ENCODE results near the gene B4GALNT1.

B4GALNT1 gene

GRCh38 chr12:57607958-57608663 lies 24.9 kb downstream of the B4GALNT1 start:
- peak overlapping the region in 1 of 2 donors; percentile 97 for H3K27ac ChIP-seq

GRCh38 chr12:57606821-57607220 lies 26.2 kb downstream of the B4GALNT1 start:
- no peak for DNase-seq (ENCODE audit: low spot score)
- TF ChIP-seq, protein P1, sequence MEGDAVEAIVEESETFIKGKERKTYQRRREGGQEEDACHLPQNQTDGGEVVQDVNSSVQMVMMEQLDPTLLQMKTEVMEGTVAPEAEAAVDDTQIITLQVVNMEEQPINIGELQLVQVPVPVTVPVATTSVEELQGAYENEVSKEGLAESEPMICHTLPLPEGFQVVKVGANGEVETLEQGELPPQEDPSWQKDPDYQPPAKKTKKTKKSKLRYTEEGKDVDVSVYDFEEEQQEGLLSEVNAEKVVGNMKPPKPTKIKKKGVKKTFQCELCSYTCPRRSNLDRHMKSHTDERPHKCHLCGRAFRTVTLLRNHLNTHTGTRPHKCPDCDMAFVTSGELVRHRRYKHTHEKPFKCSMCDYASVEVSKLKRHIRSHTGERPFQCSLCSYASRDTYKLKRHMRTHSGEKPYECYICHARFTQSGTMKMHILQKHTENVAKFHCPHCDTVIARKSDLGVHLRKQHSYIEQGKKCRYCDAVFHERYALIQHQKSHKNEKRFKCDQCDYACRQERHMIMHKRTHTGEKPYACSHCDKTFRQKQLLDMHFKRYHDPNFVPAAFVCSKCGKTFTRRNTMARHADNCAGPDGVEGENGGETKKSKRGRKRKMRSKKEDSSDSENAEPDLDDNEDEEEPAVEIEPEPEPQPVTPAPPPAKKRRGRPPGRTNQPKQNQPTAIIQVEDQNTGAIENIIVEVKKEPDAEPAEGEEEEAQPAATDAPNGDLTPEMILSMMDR (IDR thresholded peaks at IDR 0.05) = no peak
- Histone ChIP-seq H3K27ac (no peak overlapping the region), H3K4me3 (no peak overlapping the region)

More at GRCh38 chr12:57607958-57608663, 24.9 kb downstream of the B4GALNT1 start:
- H3K4me3 ChIP-seq = no peak overlapping the region
- TF ChIP-seq, protein P1 (IDR thresholded peaks at IDR 0.05) = no peak
- DNase-seq (ENCODE audit: low spot score) = no peak

DNA sequence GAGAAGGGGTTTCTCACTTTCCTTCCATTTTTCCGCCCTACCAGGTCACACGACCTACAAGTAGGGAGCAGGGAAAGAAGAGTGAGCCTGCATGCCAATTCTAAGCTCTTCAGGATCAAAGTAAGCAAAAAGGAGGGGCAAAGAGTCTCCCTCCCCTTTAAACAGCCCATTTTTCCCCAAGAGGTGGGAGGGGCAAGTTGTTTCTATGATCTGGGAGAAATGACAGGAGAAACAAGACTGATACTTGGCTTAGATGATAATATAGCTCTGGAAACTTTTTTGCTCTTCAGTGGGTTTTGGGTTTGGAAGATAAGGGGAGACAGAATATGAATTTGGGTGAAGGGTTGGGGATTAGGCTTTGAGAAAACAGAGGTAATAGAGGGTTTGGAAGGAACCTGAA lies 26.6 kb downstream of the B4GALNT1 start:
- Histone ChIP-seq H3K4me3 (no peak overlapping the region), H3K27ac (peak overlapping the region; percentile 99 to 100)
- TF ChIP-seq, protein P1 (IDR thresholded peaks at IDR 0.05) = no peak
- no peak for DNase-seq (ENCODE audit: low spot score)

- H3K27ac ChIP-seq = peak overlapping the region; percentile 99 to 100
Measured at GRCh38 chr12:57605811-57606311, 27.1 kb downstream of the B4GALNT1 start.

DNA sequence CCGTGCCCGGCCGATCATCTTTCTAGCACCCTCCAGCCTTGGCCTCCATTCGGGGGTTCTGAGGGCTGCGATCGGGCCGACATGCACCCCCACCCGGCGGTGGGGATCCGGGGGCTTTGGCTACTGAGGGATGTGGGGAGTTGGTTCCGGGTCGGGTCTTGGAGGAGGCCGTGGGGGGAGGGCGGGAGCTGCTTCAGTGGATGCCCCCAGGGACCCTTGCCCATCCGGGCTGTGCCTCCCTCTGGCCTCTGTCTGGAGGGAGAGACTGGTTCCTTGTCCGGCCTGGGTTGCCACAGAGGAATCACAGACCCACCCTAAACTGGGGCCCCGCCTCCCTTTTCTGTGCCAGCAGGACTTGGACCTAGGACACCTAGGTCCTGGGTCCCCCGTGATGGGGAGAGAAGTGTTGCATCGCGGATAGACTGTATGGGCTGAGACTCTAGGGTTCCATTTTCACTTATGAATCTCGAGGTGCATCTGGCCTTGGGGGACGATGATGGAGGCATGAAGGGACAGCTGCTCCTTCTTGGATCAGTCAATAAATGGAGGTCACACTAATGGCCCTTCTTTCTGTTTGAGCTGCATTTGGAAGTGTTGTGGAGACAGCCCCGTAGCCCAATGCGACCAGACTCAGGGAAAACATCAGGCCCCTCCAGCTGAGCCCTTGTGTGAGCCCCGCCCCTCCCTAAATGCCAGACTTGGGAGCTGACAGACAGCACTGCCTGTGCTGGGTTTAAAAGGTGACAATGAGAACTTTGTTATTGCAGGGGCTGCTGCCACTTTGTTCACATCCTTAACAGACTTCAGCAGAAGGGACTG lies 27.8 kb downstream of the B4GALNT1 start:
- no peak for DNase-seq (ENCODE audit: low spot score)
- peak overlapping the region; percentile 99 to 100 for H3K27ac ChIP-seq
- TF ChIP-seq, protein P1 (IDR thresholded peaks at IDR 0.05) = no peak
- H3K4me3 ChIP-seq = peak overlapping the region; percentile 98

More at GRCh38 chr12:57605811-57606311, 27.1 kb downstream of the B4GALNT1 start:
- DNase-seq (ENCODE audit: low spot score) = no peak
- TF ChIP-seq, protein P1 (IDR thresholded peaks at IDR 0.05) = no peak
- H3K4me3 ChIP-seq = peak overlapping the region; percentile 98

- H3K4me3 ChIP-seq = peak within 1 kb of the TSS; percentile 98
- peak within 1 kb of the TSS; percentile 99 to 100 for H3K27ac ChIP-seq
- DNase-seq (ENCODE audit: low spot score) = no peak
- TF ChIP-seq, protein P1 (IDR thresholded peaks at IDR 0.05) = no peak
Measured at GRCh38 chr12:57604454-57604991, 28.5 kb downstream of the B4GALNT1 start, which contains the start of gene DTX3. TSS of gene DTX3 (plus strand) at chr12:57604824. CDS start at chr12:57606518, 1,694 bp downstream.

Data from coronary artery (tissue), 2 donors.